Neuronal stem cell (in vitro differentiated cells): Measurements from ENCODE around the gene ELMOD1. TPM values are rescaled to one million over a fixed set of nuclear protein-coding genes. Genes with fewer than 3 reads are reported as not detected.

ENCODE experiments used
- DNase-seq: peaks from one replicate; pipeline ENCODE4 v3.0.0-alpha.2; 2013; ENCODE audit warnings: low spot score
- H2AFZ ChIP-seq: one replicate; pipeline ENCODE4 v1.6.1; 2013; ENCODE audit warnings: mild to moderate bottlenecking, low read length, inconsistent platforms
- H2AK5ac ChIP-seq: 2 replicates; pipeline ENCODE4 v1.6.1; 2013; ENCODE audit warnings: low read depth, mild to moderate bottlenecking, inconsistent platforms, low read length, moderate library complexity, mixed read lengths
- H2BK120ac ChIP-seq: 2 replicates; pipeline ENCODE4 v1.6.1; 2013; ENCODE audit warnings: low read depth, mild to moderate bottlenecking, inconsistent platforms, low read length, moderate library complexity, mixed read lengths
- H2BK12ac ChIP-seq: one replicate; pipeline ENCODE4 v1.6.1; 2013; ENCODE audit warnings: low read length, inconsistent platforms
- H2BK15ac ChIP-seq: 2 replicates; pipeline ENCODE4 v1.6.1; 2013; ENCODE audit warnings: mild to moderate bottlenecking, low read length, inconsistent platforms, mixed read lengths
- H2BK5ac ChIP-seq: one replicate; pipeline ENCODE4 v1.6.1; 2013; ENCODE audit warnings: inconsistent platforms, mild to moderate bottlenecking, low read length, moderate library complexity
- H3K14ac ChIP-seq: one replicate; pipeline ENCODE4 v1.6.1; 2013; ENCODE audit warnings: low read length, inconsistent platforms
- H3K18ac ChIP-seq: 2 replicates; pipeline ENCODE4 v1.6.1; 2013; ENCODE audit warnings: low read length, inconsistent platforms
- H3K23ac ChIP-seq: 2 replicates; pipeline ENCODE4 v1.6.1; 2013; ENCODE audit warnings: low read depth, mild to moderate bottlenecking, mixed read lengths, low read length, inconsistent platforms; ENCODE audit not compliant: poor library complexity
- H3K27ac ChIP-seq: replicated peaks from 3 replicates; pipeline ENCODE4 v1.5.1; 2013; ENCODE audit warnings: low read length, inconsistent platforms
- H3K27me3 ChIP-seq, 3 experiments: 2 replicates each; pipeline ENCODE4 v1.6.1; 2013; ENCODE audit warnings: low read length in 3 of 3, mild to moderate bottlenecking in 2 of 3, inconsistent platforms in 1 of 3, low read depth in 1 of 3, mixed read lengths in 1 of 3, moderate library complexity in 1 of 3; ENCODE audit not compliant: control insufficient read depth in 3 of 3, insufficient read depth in 3 of 3
- H3K36me3 ChIP-seq, 2 donors: replicated peaks in 1 of 2; 2 replicates each; pipeline ENCODE4 v1.6.1; 2013; ENCODE audit warnings: low read length in 2 of 2; ENCODE audit not compliant: control insufficient read depth in 2 of 2, insufficient read depth in 2 of 2
- H3K4ac ChIP-seq: 2 replicates; pipeline ENCODE4 v1.6.1; 2013; ENCODE audit warnings: inconsistent platforms, mild to moderate bottlenecking, low read length, moderate library complexity
- H3K4me1 ChIP-seq, 2 donors: 1 replicate in 1 of 2; 2 replicates in 1 of 2; pipeline ENCODE4 v1.6.1; 2013; ENCODE audit warnings: low read length in 2 of 2, low read depth in 1 of 2; ENCODE audit not compliant: control insufficient read depth in 2 of 2, insufficient read depth in 1 of 2
- H3K4me2 ChIP-seq: one replicate; pipeline ENCODE4 v1.6.1; 2013; ENCODE audit warnings: mild to moderate bottlenecking, low read length, inconsistent platforms; ENCODE audit not compliant: insufficient read depth, poor library complexity, severe bottlenecking
- H3K4me3 ChIP-seq, 2 donors: 2 replicates each; pipeline ENCODE4 v1.5.1; 2013; ENCODE audit warnings: low read length in 2 of 2, mild to moderate bottlenecking in 2 of 2, inconsistent platforms in 1 of 2, moderate library complexity in 1 of 2
- H3K79me1 ChIP-seq: one replicate; pipeline ENCODE4 v1.6.1; 2013; ENCODE audit warnings: low read depth, mild to moderate bottlenecking, inconsistent platforms, low read length, moderate library complexity
- H3K9ac ChIP-seq: one replicate; pipeline ENCODE4 v1.6.1; 2013; ENCODE audit warnings: mild to moderate bottlenecking, low read depth, low read length, inconsistent platforms; ENCODE audit not compliant: poor library complexity
- H3K9me3 ChIP-seq, 2 donors: replicated peaks in 1 of 2; 2 replicates each; pipeline versions ENCODE3 to v1.6.1; 2013; ENCODE audit warnings: low read length in 2 of 2, mild to moderate bottlenecking in 2 of 2, inconsistent platforms in 1 of 2, low read depth in 1 of 2, mixed read lengths in 1 of 2, moderate library complexity in 1 of 2; ENCODE audit not compliant: control insufficient read depth in 2 of 2, insufficient read depth in 1 of 2
- H4K8ac ChIP-seq: one replicate; pipeline ENCODE4 v1.6.1; 2013; ENCODE audit warnings: low read depth, mild to moderate bottlenecking, inconsistent platforms, low read length, moderate library complexity
- H4K91ac ChIP-seq: one replicate; pipeline ENCODE4 v1.6.1; 2013; ENCODE audit warnings: low read length, low read depth, mild to moderate bottlenecking, inconsistent platforms; ENCODE audit not compliant: poor library complexity
- WGBS, 2 donors: extraction: QIAGEN DNeasy Blood & Tissue Kit; methylation state at CpG; one replicate each; pipeline ENCODE4 v1.1.7; 2013; ENCODE audit warnings: missing lambda C conversion rate in 2 of 2, mixed read lengths in 1 of 2; ENCODE audit not compliant: insufficient read length in 2 of 2, insufficient replicate concordance in 1 of 2; ENCODE audit errors: extremely low coverage in 2 of 2; 5-methylcytosine and 5-hydroxymethylcytosine counted together
- polyA plus RNA-seq, 2 experiments: library from polyadenylated mRNA; stranded (reverse); fragments of 200-250 nt; gene quantifications; one replicate each; pipeline ENCODE4 v1.2.3, GENCODE V29; 2013

Gene ELMOD1
- 0.11 TPM for polyA plus RNA-seq (2013, experiment 1 of 2)
- 0.10 TPM for polyA plus RNA-seq (2013, experiment 2 of 2)

GRCh38 chr11:107590460-107591377 is at the start of gene ELMOD1:
Gene ELMOD1 (plus strand): TSS chr11:107591147. CDS start chr11:107618190, 27,043 bp downstream.
- Histone ChIP-seq H3K9ac (peak within 1 kb of the TSS; percentile 46), H3K27ac (no peak within 1 kb of the TSS), H4K8ac (no peak within 1 kb of the TSS), H3K36me3 (no peaks in the 10 kb centered on the region), H4K91ac (no peak within 1 kb of the TSS), H2AFZ (peak within 1 kb of the TSS; percentile 96), H3K9me3 (peaks cover 2 to 7% of the 10 kb centered on the region in 2 donors), H2BK12ac (no peak within 1 kb of the TSS), H2AK5ac (no peak within 1 kb of the TSS), H2BK15ac (no peak within 1 kb of the TSS), H3K27me3 (peaks cover 14 to 71% (median 47%) of the 10 kb centered on the region in 3 experiments), H3K79me1 (no peaks in the 10 kb centered on the region), H3K4me2 (peak within 1 kb of the TSS; percentile 91), H3K18ac (no peak within 1 kb of the TSS), H3K4me1 (peaks cover 8 to 17% of the 10 kb centered on the region in 2 donors), H2BK120ac (no peak within 1 kb of the TSS), H3K4ac (no peak within 1 kb of the TSS), H3K23ac (peak within 1 kb of the TSS; percentile 67), H3K14ac (peak within 1 kb of the TSS; percentile 64), H3K4me3 (peak within 1 kb of the TSS; percentile 87 to 89), H2BK5ac (no peak within 1 kb of the TSS)
- no CpG with 5 or more reads among the region's 74 CpGs for WGBS, 2 donors
- DNase-seq, result peak; percentile 61

- H3K4ac ChIP-seq, result no peak overlapping the region
- WGBS, 2 donors, result no CpG with 5 or more reads among the region's 1 CpG
- H3K9ac ChIP-seq, result no peak overlapping the region
- H2BK12ac ChIP-seq, result no peak overlapping the region
- H3K14ac ChIP-seq, result no peak overlapping the region
- no peaks in the 10 kb centered on the region for H3K27me3 ChIP-seq
- no peak overlapping the region for H3K23ac ChIP-seq
- H3K4me3 ChIP-seq, result no peak overlapping the region
- H2BK15ac ChIP-seq, result no peak overlapping the region
- H3K27ac ChIP-seq, result no peak overlapping the region
- no peaks in the 10 kb centered on the region for H3K9me3 ChIP-seq
- no peak overlapping the region for H2BK120ac ChIP-seq
- H3K4me2 ChIP-seq, result no peak overlapping the region
- no peak overlapping the region for H2AFZ ChIP-seq
- H4K8ac ChIP-seq, result no peak overlapping the region
- no peaks in the 10 kb centered on the region for H3K4me1 ChIP-seq
- no peak for DNase-seq
- no peak overlapping the region for H2BK5ac ChIP-seq
- H3K79me1 ChIP-seq, result no peaks in the 10 kb centered on the region
- no peak overlapping the region for H4K91ac ChIP-seq
- peaks cover 0 to 13% of the 10 kb centered on the region in 2 donors for H3K36me3 ChIP-seq
- H2AK5ac ChIP-seq, result no peak overlapping the region
- no peak overlapping the region for H3K18ac ChIP-seq
Observed at GRCh38 chr11:107545101-107545514, 45.8 kb upstream of the ELMOD1 start.

GRCh38 chr11:107547961-107548360 is 43.0 kb upstream of the ELMOD1 start:
- no peak overlapping the region for H3K4ac ChIP-seq
- whole genome bisulfite sequencing, 2 donors, result no CpG with 5 or more reads among the region's 4 CpGs

GRCh38 chr11:107549253-107549953 is 41.5 kb upstream of the ELMOD1 start:
- DNase-seq, result no peak

More at GRCh38 chr11:107547961-107548360, 43.0 kb upstream of the ELMOD1 start:
- Histone ChIP-seq H3K36me3 (peaks cover 1 to 36% of the 10 kb centered on the region in 2 donors), H3K4me1 (no peaks in the 10 kb centered on the region), H3K27ac (no peak overlapping the region), H3K27me3 (no peaks in the 10 kb centered on the region), H4K8ac (no peak overlapping the region), H4K91ac (no peak overlapping the region), H3K4me3 (no peak overlapping the region), H3K18ac (no peak overlapping the region), H2BK5ac (no peak overlapping the region), H2AK5ac (no peak overlapping the region), H3K14ac (no peak overlapping the region), H3K79me1 (no peaks in the 10 kb centered on the region), H2BK12ac (no peak overlapping the region), H3K9me3 (no peaks in the 10 kb centered on the region), H2BK120ac (no peak overlapping the region), H3K23ac (no peak overlapping the region), H3K9ac (no peak overlapping the region), H2BK15ac (no peak overlapping the region), H3K4me2 (no peak overlapping the region), H2AFZ (no peak overlapping the region)
- DNase-seq, result no peak

More at GRCh38 chr11:107549253-107549953, 41.5 kb upstream of the ELMOD1 start:
- H2BK120ac ChIP-seq, result no peak overlapping the region
- no peaks in the 10 kb centered on the region for H3K27me3 ChIP-seq
- no peak overlapping the region for H3K4me2 ChIP-seq
- H3K4me3 ChIP-seq, result no peak overlapping the region
- H3K36me3 ChIP-seq, result peaks cover 1 to 48% of the 10 kb centered on the region in 2 donors
- H2BK15ac ChIP-seq, result no peak overlapping the region
- no peak overlapping the region for H2BK12ac ChIP-seq
- H3K9ac ChIP-seq, result no peak overlapping the region
- H3K9me3 ChIP-seq, result no peaks in the 10 kb centered on the region
- H2BK5ac ChIP-seq, result no peak overlapping the region
- no peak overlapping the region for H3K23ac ChIP-seq
- no peak overlapping the region for H2AFZ ChIP-seq
- H4K91ac ChIP-seq, result no peak overlapping the region
- H3K14ac ChIP-seq, result no peak overlapping the region
- no peak overlapping the region for H3K4ac ChIP-seq
- no peaks in the 10 kb centered on the region for H3K4me1 ChIP-seq
- no peak overlapping the region for H2AK5ac ChIP-seq
- no peak overlapping the region for H4K8ac ChIP-seq
- WGBS, 2 donors, result no CpG with 5 or more reads among the region's 6 CpGs
- H3K79me1 ChIP-seq, result no peaks in the 10 kb centered on the region
- H3K27ac ChIP-seq, result no peak overlapping the region
- no peak overlapping the region for H3K18ac ChIP-seq
